Activated naive CD4-positive, alpha-beta T cell treated with anti-CD3 and anti-CD28 coated beads, Interleukin-2, amount 50 U/mL, for 72 hours (primary cell): Measurements from ENCODE around the gene UBE2E2. TPM values are rescaled to one million over a fixed set of nuclear protein-coding genes. Genes with fewer than 3 reads are reported as not detected.

Experiments
- ATAC-seq, 2 donors: fragments of 150-1000 bp; cut with Tn5 transposase; 2 replicates each; pipeline ENCODE4 v1.10.0; 2021; ENCODE audit warnings: mild to moderate bottlenecking in 2 of 2, moderate library complexity in 2 of 2
- DNase-seq, 2 donors: peaks; one replicate each; pipeline ENCODE4 v3.0.0; 2021 to 2022; ENCODE audit warnings: low spot score in 2 of 2
- H3K27ac Mint-ChIP-seq, 2 donors: one replicate each; pipeline ENCODE4 v1.8.0; 2022; ENCODE audit warnings: mild to moderate bottlenecking in 2 of 2, mixed read lengths in 2 of 2
- H3K36me3 Mint-ChIP-seq, 2 donors: one replicate each; pipeline ENCODE4 v1.8.0; 2022; ENCODE audit warnings: mixed read lengths in 2 of 2
- H3K9me3 Mint-ChIP-seq, 2 donors: one replicate each; pipeline ENCODE4 v1.8.0; 2022; ENCODE audit warnings: mixed read lengths in 2 of 2
- total RNA-seq, 2 donors: library from RNA; stranded (reverse); gene quantifications; one replicate each; pipeline ENCODE4 v1.2.3, GENCODE V29; 2022

Gene UBE2E2
- total RNA-seq, 2 donors from 2014 or later, result 4.7 to 18.3 TPM

DNA sequence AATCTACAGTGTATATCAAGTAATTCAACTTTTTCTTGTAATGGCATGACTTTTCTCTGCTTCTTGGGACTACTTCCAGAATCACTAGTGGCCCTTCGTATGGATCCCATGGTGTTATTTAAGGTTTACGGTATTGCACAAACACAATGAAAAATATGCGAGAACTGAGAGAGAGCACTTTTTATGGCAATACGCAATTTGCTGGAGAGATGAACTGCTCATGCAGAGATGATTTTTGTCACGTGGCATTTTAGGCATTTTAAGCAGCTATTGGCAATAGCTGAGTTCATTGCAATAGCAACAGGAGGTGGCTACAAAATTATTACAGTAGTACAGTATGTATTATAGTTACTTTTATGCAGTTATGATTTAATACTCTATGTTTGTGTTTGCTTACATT is 294.0 kb downstream of the UBE2E2 start:
- ATAC-seq (no peak), DNase-seq (no peak)
- Mint-ChIP-seq H3K36me3 (peaks cover 0 to 9% of the 10 kb centered on the region in 2 donors), H3K27ac (no peak overlapping the region), H3K9me3 (no peaks in the 10 kb centered on the region)

DNA sequence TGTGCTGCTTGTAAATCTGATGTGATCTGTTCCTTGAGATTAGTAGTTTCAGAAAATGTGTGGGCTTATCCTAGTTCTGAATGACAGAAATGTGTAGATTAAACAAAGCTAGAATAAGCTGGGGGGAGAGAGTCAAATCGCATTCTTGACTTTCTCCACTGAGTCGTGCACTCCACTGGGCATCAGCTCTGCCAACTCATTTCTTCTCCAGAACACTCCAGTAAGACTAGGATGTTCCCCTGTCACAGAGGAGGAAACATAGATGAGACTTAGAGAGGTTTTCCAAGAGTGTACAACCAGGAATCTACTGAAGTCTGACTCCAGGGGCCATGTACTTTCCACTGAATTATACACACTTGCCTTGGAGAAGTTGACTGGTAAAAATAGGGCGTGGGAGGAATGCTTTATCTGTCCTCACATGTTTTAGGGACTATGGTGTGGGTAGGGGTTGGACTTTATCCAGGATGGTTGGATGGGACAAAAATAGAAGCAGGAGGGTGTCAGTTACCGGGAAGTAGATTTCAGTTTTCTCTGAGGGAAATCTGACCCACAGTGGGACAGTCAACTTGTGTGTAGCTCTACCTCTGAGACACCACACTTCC is 298.2 kb downstream of the UBE2E2 start:
- Mint-ChIP-seq H3K27ac (no peak overlapping the region), H3K36me3 (peaks cover 0 to 12% of the 10 kb centered on the region in 2 donors), H3K9me3 (no peaks in the 10 kb centered on the region)
- DNase-seq (no peak), ATAC-seq (peak in 1 of 2 donors; percentile 69)

DNA sequence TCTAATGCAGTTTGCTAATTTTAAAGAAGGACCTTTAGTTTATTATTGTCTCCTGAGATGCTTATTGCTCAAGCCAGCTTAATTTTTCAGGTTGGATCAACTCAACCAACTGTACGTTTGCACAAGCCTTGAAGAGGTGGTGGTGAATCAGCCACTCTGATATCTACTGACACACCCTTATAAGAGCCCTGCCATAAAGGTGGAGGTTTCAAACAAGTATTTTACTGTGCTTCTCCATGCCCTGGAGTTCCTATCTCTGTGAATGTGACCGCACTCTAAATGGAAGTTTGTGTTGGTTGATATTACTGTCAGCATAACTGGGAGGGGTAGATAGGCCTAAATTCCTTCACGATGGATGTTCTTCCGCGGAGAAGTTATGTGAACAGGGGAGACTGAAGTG is 305.3 kb downstream of the UBE2E2 start:
- peaks cover 5 to 13% of the 10 kb centered on the region in 2 donors for H3K36me3 Mint-ChIP-seq
- no peak overlapping the region for H3K27ac Mint-ChIP-seq
- no peaks in the 10 kb centered on the region for H3K9me3 Mint-ChIP-seq
- no peak for ATAC-seq
- no peak for DNase-seq

DNA sequence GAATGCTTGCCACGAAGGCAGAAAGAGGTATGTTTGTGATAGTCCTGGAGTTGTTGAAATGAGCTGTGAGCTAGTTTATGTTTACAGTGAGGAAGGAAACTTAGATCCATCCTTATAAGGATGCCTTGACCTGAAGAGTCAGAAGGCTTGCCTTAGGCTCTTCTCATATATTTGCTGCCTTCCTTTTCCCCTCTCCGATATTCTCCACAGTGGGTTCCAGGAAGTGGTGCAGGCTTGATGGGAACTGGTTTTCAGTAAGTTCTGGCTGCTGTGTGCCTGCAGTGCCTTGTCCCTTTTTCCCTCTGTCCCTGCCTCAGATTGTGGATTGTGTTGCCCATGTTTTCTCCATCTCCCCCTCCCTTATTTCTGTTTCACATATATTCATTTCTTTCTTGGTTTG is 315.3 kb downstream of the UBE2E2 start:
- Mint-ChIP-seq H3K36me3 (no peaks in the 10 kb centered on the region), H3K27ac (no peak overlapping the region), H3K9me3 (no peaks in the 10 kb centered on the region)
- no peak for DNase-seq
- ATAC-seq, result no peak

DNA sequence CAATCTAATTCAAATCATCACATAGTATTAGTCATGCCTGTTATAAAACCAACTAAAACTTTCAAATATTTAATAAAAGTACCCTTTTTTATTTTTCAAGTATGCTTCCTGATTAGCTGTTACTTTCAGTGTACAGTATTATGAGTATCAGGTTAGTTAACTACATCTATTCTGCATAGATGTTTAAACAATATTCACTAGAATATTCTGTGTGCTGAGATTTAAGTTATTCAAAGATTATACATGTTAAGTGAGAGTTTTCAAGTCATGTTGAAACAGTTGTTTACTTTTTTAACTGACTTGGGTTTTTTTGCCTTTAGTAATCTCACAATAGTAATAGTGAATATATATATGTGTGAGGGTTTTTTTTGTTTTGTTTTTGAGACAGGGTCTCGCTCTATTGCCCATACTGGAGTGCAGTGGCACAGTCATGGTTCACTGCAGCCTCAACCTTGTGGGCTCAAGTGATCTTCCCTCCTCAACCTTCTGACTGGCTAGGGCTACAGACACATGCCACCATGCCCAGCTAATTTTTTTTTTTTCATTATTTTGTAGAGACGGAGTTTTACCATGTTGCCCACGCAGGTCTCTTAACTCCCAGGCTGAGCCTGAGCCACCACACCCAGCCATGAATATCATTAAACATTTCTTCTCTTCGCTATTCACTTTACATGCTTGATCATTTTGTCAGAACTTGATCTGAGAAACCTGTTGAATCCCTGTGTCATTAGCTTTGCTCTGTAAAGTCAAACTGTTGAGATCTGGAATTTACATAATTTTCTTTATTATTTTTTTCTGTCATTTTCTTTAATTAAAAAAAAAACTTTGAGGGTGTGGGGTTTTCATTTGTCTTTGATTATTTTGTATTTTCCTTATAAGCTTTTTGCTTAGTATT is 316.4 kb downstream of the UBE2E2 start:
- DNase-seq, result no peak
- no peaks in the 10 kb centered on the region for H3K9me3 Mint-ChIP-seq
- no peaks in the 10 kb centered on the region for H3K36me3 Mint-ChIP-seq
- ATAC-seq, result no peak
- no peak overlapping the region for H3K27ac Mint-ChIP-seq

GRCh38 chr3:23527326-23527725 is 324.2 kb downstream of the UBE2E2 start:
- Mint-ChIP-seq H3K27ac (no peak overlapping the region), H3K36me3 (no peaks in the 10 kb centered on the region), H3K9me3 (no peaks in the 10 kb centered on the region)
- ATAC-seq, result no peak
- no peak for DNase-seq

GRCh38 chr3:23533596-23533995 is 330.5 kb downstream of the UBE2E2 start:
- Mint-ChIP-seq H3K27ac (no peak overlapping the region), H3K36me3 (no peaks in the 10 kb centered on the region), H3K9me3 (no peaks in the 10 kb centered on the region)
- ATAC-seq, result no peak
- DNase-seq, result no peak

GRCh38 chr3:23533996-23534395 is 330.9 kb downstream of the UBE2E2 start:
- H3K27ac Mint-ChIP-seq, result no peak overlapping the region
- no peaks in the 10 kb centered on the region for H3K36me3 Mint-ChIP-seq

DNA sequence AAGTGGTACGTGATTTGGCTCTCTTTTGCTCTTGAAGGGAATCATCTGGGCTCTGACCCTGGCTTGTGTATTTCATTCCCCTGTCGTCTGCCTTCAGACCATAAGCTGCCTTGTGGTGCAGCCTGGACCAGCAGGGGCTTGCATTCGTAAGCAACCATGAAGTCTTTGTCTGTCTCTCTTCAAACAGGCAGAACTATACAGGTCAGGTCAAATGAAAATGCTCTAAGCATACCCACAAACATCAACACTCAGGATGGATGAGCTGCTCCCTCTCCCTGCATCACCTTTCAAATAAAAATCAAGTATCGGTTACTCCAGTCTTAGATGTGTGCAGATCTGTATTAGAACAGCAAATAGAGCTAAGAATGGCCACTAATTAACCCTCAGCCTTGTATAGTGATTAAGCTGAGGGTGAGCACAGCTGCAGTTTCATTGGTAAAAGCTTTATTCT is 334.0 kb downstream of the UBE2E2 start:
- Mint-ChIP-seq H3K27ac (no peak overlapping the region), H3K9me3 (peaks cover 0 to under 1% of the 10 kb centered on the region in 2 donors), H3K36me3 (peaks cover 0 to 1% of the 10 kb centered on the region in 2 donors)
- ATAC-seq (no peak), DNase-seq (no peak)

More at GRCh38 chr3:23533996-23534395, 330.9 kb downstream of the UBE2E2 start:
- ATAC-seq, result no peak
- no peak for DNase-seq
- H3K9me3 Mint-ChIP-seq, result no peaks in the 10 kb centered on the region

GRCh38 chr3:23539185-23539584 is 336.1 kb downstream of the UBE2E2 start:
- Mint-ChIP-seq H3K27ac (no peak overlapping the region), H3K36me3 (peaks cover 0 to 4% of the 10 kb centered on the region in 2 donors), H3K9me3 (peaks cover 0 to 3% of the 10 kb centered on the region in 2 donors)
- DNase-seq (no peak), ATAC-seq (no peak)

- Mint-ChIP-seq H3K9me3 (peaks cover 0 to 3% of the 10 kb centered on the region in 2 donors), H3K27ac (no peak overlapping the region), H3K36me3 (peaks cover 0 to 4% of the 10 kb centered on the region in 2 donors)
- DNase-seq (no peak), ATAC-seq (no peak)
Measured at GRCh38 chr3:23540600-23540999, 337.5 kb downstream of the UBE2E2 start.

DNA sequence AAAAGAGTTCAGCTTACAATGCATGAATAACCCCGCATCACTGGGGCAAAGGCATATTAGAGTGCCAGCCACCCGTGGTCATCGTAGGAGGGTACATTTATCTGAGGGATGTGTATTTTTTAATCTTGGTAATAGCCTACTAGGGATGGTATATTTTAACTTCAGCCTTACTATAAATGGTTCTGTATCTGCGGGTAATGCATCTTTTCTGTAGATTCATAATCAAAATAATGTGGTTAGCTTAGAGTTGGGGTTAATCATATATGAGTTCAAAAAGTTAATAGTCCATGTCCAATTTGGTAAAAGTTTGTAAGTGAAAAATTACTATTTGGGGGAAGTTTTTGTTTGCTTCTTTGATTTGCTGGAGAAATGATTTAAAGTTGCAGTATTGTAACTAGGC is 339.0 kb downstream of the UBE2E2 start:
- ATAC-seq (no peak), DNase-seq (no peak)
- Mint-ChIP-seq H3K27ac (no peak overlapping the region), H3K36me3 (peaks cover 0 to 4% of the 10 kb centered on the region in 2 donors), H3K9me3 (peaks cover 0 to 3% of the 10 kb centered on the region in 2 donors)

GRCh38 chr3:23546181-23546580 is 343.1 kb downstream of the UBE2E2 start:
- no peak for ATAC-seq

GRCh38 chr3:23547905-23548650 is 345.0 kb downstream of the UBE2E2 start:
- Mint-ChIP-seq H3K9me3 (no peaks in the 10 kb centered on the region), H3K27ac (peak overlapping the region in 1 of 2 donors; percentile 41), H3K36me3 (no peaks in the 10 kb centered on the region)
- DNase-seq (no peak), ATAC-seq (peak in 1 of 2 donors; percentile 67)

More at GRCh38 chr3:23546181-23546580, 343.1 kb downstream of the UBE2E2 start:
- DNase-seq, result no peak
- peaks cover 0 to 4% of the 10 kb centered on the region in 2 donors for H3K36me3 Mint-ChIP-seq
- H3K27ac Mint-ChIP-seq, result no peak overlapping the region
- H3K9me3 Mint-ChIP-seq, result peaks cover 0 to 3% of the 10 kb centered on the region in 2 donors

GRCh38 chr3:23548706-23549105 is 345.6 kb downstream of the UBE2E2 start:
- ATAC-seq (no peak), DNase-seq (no peak)
- Mint-ChIP-seq H3K27ac (peak overlapping the region in 1 of 2 donors; percentile 41), H3K36me3 (no peaks in the 10 kb centered on the region), H3K9me3 (no peaks in the 10 kb centered on the region)

DNA sequence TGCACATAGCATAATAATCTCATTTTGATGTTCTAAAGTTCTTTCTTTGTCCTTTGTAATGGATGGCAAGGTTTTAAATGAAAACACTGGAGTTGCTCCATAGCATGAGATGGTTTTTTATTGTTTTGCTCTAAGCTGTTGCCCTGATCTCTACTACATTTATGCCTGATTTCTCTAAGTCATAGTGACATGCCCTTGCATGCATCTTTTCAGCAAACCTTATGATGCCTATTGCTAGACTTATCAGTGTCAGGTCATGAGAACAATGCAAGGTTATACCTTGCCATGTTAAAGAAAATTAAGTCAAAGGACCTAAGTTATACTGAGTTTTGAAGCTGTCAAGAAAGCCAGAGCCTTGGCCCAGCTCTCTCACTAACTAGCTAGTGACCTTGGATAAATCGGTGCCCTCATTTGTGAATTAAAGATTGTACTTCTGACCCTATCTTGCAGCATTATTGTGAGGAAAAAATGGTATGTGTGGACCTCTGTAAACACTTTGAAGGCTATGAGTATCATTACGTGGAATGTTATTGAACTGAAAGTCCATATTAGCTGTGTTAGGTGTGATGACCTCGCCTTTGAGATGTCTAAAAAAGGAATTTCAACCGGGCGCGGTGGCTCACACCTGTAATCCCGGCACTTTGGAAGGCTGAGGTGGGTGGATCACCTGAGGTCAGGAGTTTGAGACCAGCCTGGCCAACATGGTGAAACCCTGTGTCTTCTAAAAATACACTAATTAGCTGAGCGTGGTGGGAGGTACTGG is 346.2 kb downstream of the UBE2E2 start:
- Mint-ChIP-seq H3K36me3 (no peaks in the 10 kb centered on the region), H3K27ac (no peak overlapping the region), H3K9me3 (no peaks in the 10 kb centered on the region)
- no peak for ATAC-seq
- no peak for DNase-seq
